Fibroblast of mammary gland (primary cell): ENCODE results near the gene NR2F2.

Source experiments
- DNase-seq: peaks from one replicate; pipeline ENCODE4 v3.0.0-alpha.2; 2010; ENCODE audit warnings: low read depth
- H3K4me3 ChIP-seq: 2 replicates; pipeline ENCODE4 v1.5.1; 2011; ENCODE audit warnings: low read depth, mild to moderate bottlenecking, low read length, moderate library complexity; ENCODE audit not compliant: control insufficient read depth
- TF ChIP-seq, protein P1 (sequence below): conservative IDR thresholded peaks from 2 replicates; pipeline ENCODE4 v1.5.1; 2011; ENCODE audit warnings: low read depth, low read length, inconsistent platforms; ENCODE audit not compliant: control insufficient read depth, insufficient read depth

NR2F2 gene

GRCh38 chr15:96330450-96331143 is at the start of gene NR2F2:
Gene NR2F2 (plus strand): TSS chr15:96330700. CDS start chr15:96332106, 1,406 bp downstream.
- TF ChIP-seq, protein P1, sequence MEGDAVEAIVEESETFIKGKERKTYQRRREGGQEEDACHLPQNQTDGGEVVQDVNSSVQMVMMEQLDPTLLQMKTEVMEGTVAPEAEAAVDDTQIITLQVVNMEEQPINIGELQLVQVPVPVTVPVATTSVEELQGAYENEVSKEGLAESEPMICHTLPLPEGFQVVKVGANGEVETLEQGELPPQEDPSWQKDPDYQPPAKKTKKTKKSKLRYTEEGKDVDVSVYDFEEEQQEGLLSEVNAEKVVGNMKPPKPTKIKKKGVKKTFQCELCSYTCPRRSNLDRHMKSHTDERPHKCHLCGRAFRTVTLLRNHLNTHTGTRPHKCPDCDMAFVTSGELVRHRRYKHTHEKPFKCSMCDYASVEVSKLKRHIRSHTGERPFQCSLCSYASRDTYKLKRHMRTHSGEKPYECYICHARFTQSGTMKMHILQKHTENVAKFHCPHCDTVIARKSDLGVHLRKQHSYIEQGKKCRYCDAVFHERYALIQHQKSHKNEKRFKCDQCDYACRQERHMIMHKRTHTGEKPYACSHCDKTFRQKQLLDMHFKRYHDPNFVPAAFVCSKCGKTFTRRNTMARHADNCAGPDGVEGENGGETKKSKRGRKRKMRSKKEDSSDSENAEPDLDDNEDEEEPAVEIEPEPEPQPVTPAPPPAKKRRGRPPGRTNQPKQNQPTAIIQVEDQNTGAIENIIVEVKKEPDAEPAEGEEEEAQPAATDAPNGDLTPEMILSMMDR, result no peak
- DNase-seq, result peak; percentile 98
- peak within 1 kb of the TSS; percentile 95 for H3K4me3 ChIP-seq

- peak; percentile 98 for DNase-seq
- H3K4me3 ChIP-seq, result no peak overlapping the region
- TF ChIP-seq, protein P1, result no peak
Observed at GRCh38 chr15:96285305-96285704, 45.2 kb upstream of the NR2F2 start.

DNA sequence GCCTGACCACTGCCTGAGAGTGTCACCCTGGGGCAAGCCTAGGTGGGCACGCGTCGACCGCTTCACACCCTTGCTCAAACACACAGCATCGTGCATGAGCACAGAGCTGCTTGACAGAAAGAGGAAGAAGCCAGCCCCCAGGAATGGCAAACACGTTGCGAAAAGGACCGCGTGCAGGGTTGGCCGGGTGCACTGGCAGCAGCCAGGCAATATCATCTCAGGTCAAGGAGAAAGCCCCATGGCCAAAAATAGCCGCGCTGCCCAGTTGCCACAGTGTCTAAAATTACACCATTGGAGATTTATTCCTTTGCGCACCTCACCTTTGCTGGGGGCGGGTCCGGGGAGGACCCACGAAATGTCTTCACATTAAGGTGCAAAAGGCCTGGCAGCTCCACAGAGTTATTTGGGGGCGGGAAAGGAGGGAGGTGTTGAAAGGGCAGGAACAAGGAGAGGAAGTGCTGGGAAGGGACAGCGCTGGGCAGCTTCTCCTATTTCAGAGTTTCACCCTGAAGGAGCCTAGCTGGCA is 44.7 kb upstream of the NR2F2 start:
- DNase-seq, result no peak
- TF ChIP-seq, protein P1, result no peak
- H3K4me3 ChIP-seq, result no peak overlapping the region

DNA sequence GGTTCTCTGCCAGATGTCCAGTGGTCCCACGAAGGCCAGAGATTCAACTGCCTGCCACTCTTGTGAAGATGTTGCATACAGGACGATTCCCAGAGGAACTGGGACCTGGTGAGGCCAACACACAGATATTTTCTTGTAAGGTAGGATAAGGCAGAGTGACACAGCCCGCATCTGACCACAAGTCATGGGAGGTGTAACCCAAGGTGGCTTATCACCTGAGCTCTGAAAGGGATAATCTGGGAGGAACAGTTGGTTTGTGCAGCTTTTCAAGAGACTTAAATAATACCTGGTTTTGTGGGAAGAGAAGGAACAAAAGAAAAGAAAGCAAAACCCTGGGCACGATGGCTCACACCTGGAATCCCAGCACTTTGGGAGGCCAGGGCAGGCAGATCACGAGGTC is 39.8 kb upstream of the NR2F2 start:
- DNase-seq, result no peak
- H3K4me3 ChIP-seq, result no peak overlapping the region
- TF ChIP-seq, protein P1, result no peak

GRCh38 chr15:96292635-96293034 is 37.9 kb upstream of the NR2F2 start:
- TF ChIP-seq, protein P1, result no peak
- no peak for DNase-seq
- no peak overlapping the region for H3K4me3 ChIP-seq

- DNase-seq, result no peak
- TF ChIP-seq, protein P1, result no peak
- H3K4me3 ChIP-seq, result no peak overlapping the region
Observed at GRCh38 chr15:96293441-96293840, 37.1 kb upstream of the NR2F2 start.
